CD4-positive, alpha-beta memory T cell (primary cell): ENCODE results near the gene MICU1. TPM values are rescaled to one million over a fixed set of nuclear protein-coding genes. Genes with fewer than 3 reads are reported as not detected.

Experiments used
- CTCF ChIA-PET: fragments of 350-600 bp; sonication (Branson Sonifier 250); formaldehyde crosslinking; loops from one replicate; lab custom pipeline; 2021; ENCODE audit warnings: inconsistent platforms; ENCODE audit not compliant: partially characterized antibody; lab: Charles Lee
- POLR2A ChIA-PET: fragments of 350-600 bp; sonication (Branson Sonifier 250); formaldehyde crosslinking; loops from one replicate; lab custom pipeline; 2021; ENCODE audit not compliant: partially characterized antibody; lab: Charles Lee
- DNase-seq, 5 donors: peaks; one replicate each; pipeline versions ENCODE4 v3.0.0 to v3.0.0-alpha.2; 2020 to 2022; ENCODE audit warnings: mixed read lengths in 1 of 5
- H3K27ac ChIP-seq: one replicate; pipeline ENCODE4 v1.7.0; 2013; ENCODE audit warnings: low read depth, low read length
- H3K27me3 ChIP-seq: 2 replicates; pipeline ENCODE4 v1.7.0; 2013; ENCODE audit warnings: mild to moderate bottlenecking, low read length, moderate library complexity; ENCODE audit not compliant: insufficient read depth
- H3K36me3 ChIP-seq: 2 replicates; pipeline ENCODE4 v1.7.0; 2013; ENCODE audit warnings: mild to moderate bottlenecking, low read length, moderate library complexity; ENCODE audit not compliant: insufficient read depth
- H3K4me1 ChIP-seq: 2 replicates; pipeline ENCODE4 v1.7.0; 2013; ENCODE audit warnings: mild to moderate bottlenecking, low read length, moderate library complexity; ENCODE audit not compliant: insufficient read depth
- H3K4me3 ChIP-seq, 2 donors: one replicate each; pipeline ENCODE4 v1.7.0; 2013; ENCODE audit warnings: low read length in 2 of 2, mild to moderate bottlenecking in 1 of 2
- H3K9me3 ChIP-seq, 2 donors: one replicate each; pipeline ENCODE4 v1.7.0; 2013; ENCODE audit warnings: low read length in 2 of 2, control low read depth in 1 of 2; ENCODE audit not compliant: control insufficient read depth in 1 of 2
- H3K27ac Mint-ChIP-seq, 7 donors: one replicate each; pipeline ENCODE4 v1.8.0; 2020 to 2021; ENCODE audit warnings: mixed read lengths in 7 of 7, mild to moderate bottlenecking in 6 of 7, inconsistent platforms in 3 of 7, moderate library complexity in 3 of 7
- H3K27me3 Mint-ChIP-seq, 2 donors: one replicate each; pipeline ENCODE4 v1.8.0; 2020 to 2021; ENCODE audit warnings: mixed read lengths in 2 of 2
- H3K36me3 Mint-ChIP-seq, 2 donors: one replicate each; pipeline ENCODE4 v1.8.0; 2020 to 2021; ENCODE audit warnings: mixed read lengths in 2 of 2, inconsistent platforms in 1 of 2, mild to moderate bottlenecking in 1 of 2
- H3K4me1 Mint-ChIP-seq, 4 donors: one replicate each; pipeline ENCODE4 v1.8.0; 2020 to 2021; ENCODE audit warnings: mixed read lengths in 4 of 4, mild to moderate bottlenecking in 1 of 4
- H3K4me3 Mint-ChIP-seq, 8 donors: one replicate each; pipeline ENCODE4 v1.8.0; 2020 to 2021; ENCODE audit warnings: mixed read lengths in 8 of 8, mild to moderate bottlenecking in 7 of 8, moderate library complexity in 6 of 8, inconsistent platforms in 3 of 8
- H3K9me3 Mint-ChIP-seq, 8 donors: one replicate each; pipeline ENCODE4 v1.8.0; 2020 to 2021; ENCODE audit warnings: mixed read lengths in 8 of 8, mild to moderate bottlenecking in 5 of 8, inconsistent platforms in 3 of 8, moderate library complexity in 1 of 8
- intact Hi-C: fragments of 100-400 bp; cut with micrococcal nuclease; formaldehyde crosslinking; loops from one replicate; pipeline ENCODE4 v1.15.1; 2023
- polyA plus RNA-seq, 2 donors: library from polyadenylated mRNA; unstranded; fragments of 300-500 nt; fragmentation: Illumina TruSeq; gene quantifications; one replicate each; pipeline ENCODE4 v1.2.3, GENCODE V29; 2021
- total RNA-seq, 2 experiments: library from RNA; stranded (reverse); gene quantifications; one replicate each; pipeline ENCODE4 v1.2.3, GENCODE V29; 2021

The MICU1 gene
- total and polyA plus RNA-seq, 4 experiments from 2014 or later: 24.9 to 30.4 (median 27.1) TPM

DNA sequence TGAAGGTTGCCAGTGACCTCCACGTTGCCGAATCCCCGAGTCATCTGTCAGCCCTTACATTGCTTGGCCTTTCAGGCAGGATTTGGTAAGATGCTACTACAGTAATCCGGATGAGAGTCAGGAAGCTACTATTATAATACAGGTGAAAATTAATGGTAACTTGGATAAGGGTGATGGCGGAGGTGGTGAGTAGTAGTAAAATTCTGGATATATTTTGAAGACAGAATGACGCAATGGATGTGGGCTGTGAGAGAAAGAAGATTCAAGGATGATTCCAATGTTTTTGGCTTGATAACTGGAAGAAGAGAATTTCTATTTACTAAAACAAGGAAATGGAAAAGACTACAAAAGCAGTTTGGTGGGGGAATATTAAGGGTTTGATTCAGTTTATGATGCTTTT is 269.8 kb downstream of the MICU1 start:
- H3K4me1 ChIP-seq: peaks cover 32% of the 10 kb centered on the region
- Mint-ChIP-seq H3K36me3 (peaks cover 12 to 22% of the 10 kb centered on the region in 2 donors), H3K27me3 (no peaks in the 10 kb centered on the region), H3K4me3 (peak overlapping the region in 6 of 8 donors; percentile 10 to 76 (median 56)), H3K4me1 (peaks cover 24 to 42% (median 35%) of the 10 kb centered on the region in 4 donors), H3K9me3 (no peaks in the 10 kb centered on the region), H3K27ac (peak overlapping the region in 3 of 7 donors; percentile 10 to 72 (median 69))
- no peaks in the 10 kb centered on the region for H3K27me3 ChIP-seq
- ChIA-PET CTCF (interaction anchor here (1.0 to 1.2 kb wide), 2 partner anchors 12 to 16 kb away, joined by 3 read pairs; no protein-coding TSS in a partner anchor), POLR2A (interaction anchor here (0.7 kb wide), 1 partner anchor 1037 kb away, joined by 4 read pairs; no protein-coding TSS in a partner anchor)
- H3K9me3 ChIP-seq: no peaks in the 10 kb centered on the region
- DNase-seq: no peak
- peaks cover 4% of the 10 kb centered on the region for H3K36me3 ChIP-seq
- intact Hi-C loops: loop anchor here (10.0 kb wide), 1 partner anchor 899 kb away; the partner anchor contains the start of gene MRPS16
- no peak overlapping the region for H3K27ac ChIP-seq
- no peak overlapping the region for H3K4me3 ChIP-seq

DNA sequence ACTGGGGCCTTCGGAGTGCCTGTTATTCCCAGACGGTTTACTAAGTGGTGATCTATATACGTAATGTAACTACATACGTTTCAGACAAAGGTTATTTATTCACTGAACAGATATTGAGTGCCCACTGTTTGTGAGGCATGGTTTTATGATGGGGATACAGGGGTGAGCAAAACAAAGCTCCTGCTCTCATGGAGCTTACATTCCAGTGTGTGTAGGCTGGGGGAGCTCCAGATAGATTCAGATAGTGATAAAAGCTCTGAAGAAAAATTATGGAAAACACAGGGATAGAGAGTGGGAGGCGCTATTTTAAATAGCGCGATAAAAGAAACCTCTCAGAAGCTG is 270.7 kb downstream of the MICU1 start:
- Histone ChIP-seq H3K36me3 (peaks cover 4% of the 10 kb centered on the region), H3K9me3 (no peaks in the 10 kb centered on the region), H3K27me3 (no peaks in the 10 kb centered on the region), H3K27ac (peak overlapping the region; percentile 80), H3K4me3 (peak overlapping the region; percentile 92 to 99), H3K4me1 (peaks cover 34% of the 10 kb centered on the region)
- ChIA-PET POLR2A (interaction anchor here (0.8 to 1.8 kb wide), 15 partner anchors 9 to 1140 kb away, joined by 3 to 10 read pairs (median 4); partner anchors contain the start of genes ANAPC16, ASCC1, MICU1 and NUDT13), CTCF (interaction anchor here (0.7 to 4.2 kb wide), 5 partner anchors 9 to 741 kb away, joined by 3 to 14 read pairs (median 3); partner anchors contain the start of gene P4HA1)
- DNase-seq: no peak
- Mint-ChIP-seq H3K4me1 (peaks cover 27 to 50% (median 40%) of the 10 kb centered on the region in 4 donors), H3K27me3 (no peaks in the 10 kb centered on the region), H3K27ac (peak overlapping the region; percentile 90 to 99 (median 97)), H3K4me3 (peak overlapping the region; percentile 94 to 99 (median 97)), H3K36me3 (peaks cover 19 to 30% of the 10 kb centered on the region in 2 donors), H3K9me3 (no peaks in the 10 kb centered on the region)
- intact Hi-C loops: loop anchor here (1.0 to 10.0 kb wide), 3 partner anchors 139 to 900 kb away; partner anchors contain the start of genes ANAPC16, ASCC1, ECD and FAM149B1

DNA sequence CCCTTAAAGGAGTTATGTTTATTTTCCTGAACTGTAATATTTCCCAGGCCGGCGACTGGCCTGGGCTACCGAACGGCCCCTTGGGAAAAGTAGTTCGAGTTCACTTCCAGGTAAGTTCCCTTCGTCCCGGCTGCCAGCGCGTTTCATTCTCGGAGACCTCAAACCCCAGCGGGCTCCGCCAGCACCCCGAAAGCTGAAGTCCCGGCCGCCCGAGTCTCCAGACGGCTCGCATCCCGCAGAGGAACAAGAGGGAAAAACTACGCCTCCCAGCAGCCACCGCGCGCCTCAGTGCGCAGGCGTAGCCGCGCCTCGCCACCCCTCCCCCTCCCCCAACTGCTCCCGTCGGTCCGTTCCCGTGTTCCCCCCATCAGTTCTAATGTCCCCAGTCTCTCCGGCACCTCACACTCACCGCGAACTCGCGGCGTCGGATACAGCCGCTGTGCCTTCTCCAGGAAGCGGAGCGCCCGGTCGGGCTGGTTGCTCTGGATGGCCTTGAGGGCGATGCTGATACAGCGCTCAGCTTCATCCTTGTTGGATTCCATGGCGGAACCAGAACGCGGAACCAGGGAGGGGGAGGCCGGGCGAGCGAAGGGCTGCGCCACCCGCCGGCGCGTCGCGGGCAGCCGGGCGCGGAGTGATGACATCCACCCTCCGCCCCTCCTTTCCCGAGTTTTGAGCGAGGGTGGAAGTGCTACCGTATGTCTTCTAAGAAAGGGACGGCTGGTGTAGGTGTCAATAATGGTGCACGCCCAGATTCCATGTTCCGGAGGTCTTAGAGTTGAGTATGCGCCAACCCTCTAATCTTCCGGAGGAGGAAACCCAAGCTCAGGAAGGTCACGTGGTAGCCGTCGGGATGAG is 271.3 kb downstream of the MICU1 start, which contains the start of gene DNAJB12:
TSS of gene DNAJB12 (minus strand) at position 564 of the 858 bp plus-strand sequence. CDS start at position 542, 22 bp downstream.
- Mint-ChIP-seq H3K36me3 (peaks cover 19 to 34% of the 10 kb centered on the region in 2 donors), H3K27ac (peak within 1 kb of the TSS; percentile 90 to 99 (median 98)), H3K4me3 (peak within 1 kb of the TSS; percentile 94 to 99 (median 97)), H3K27me3 (no peaks in the 10 kb centered on the region), H3K9me3 (peaks cover 0 to 2% (median 0%) of the 10 kb centered on the region in 8 donors), H3K4me1 (peaks cover 30 to 54% (median 42%) of the 10 kb centered on the region in 4 donors)
- POLR2A ChIA-PET: interaction anchor here (0.6 to 1.8 kb wide), 19 partner anchors 10 to 1141 kb away, joined by 3 to 10 read pairs (median 4); partner anchors contain the start of genes ANAPC16, ASCC1, MICU1 and NUDT13
- intact Hi-C loops: loop anchor here (1.0 to 10.0 kb wide), 4 partner anchors 16 to 900 kb away; partner anchors contain the start of genes ANAPC16, ASCC1, ECD and FAM149B1
- Histone ChIP-seq H3K4me1 (peaks cover 34% of the 10 kb centered on the region), H3K9me3 (no peaks in the 10 kb centered on the region), H3K27me3 (no peaks in the 10 kb centered on the region), H3K36me3 (peaks cover 4% of the 10 kb centered on the region), H3K27ac (peak within 1 kb of the TSS; percentile 80), H3K4me3 (peak within 1 kb of the TSS; percentile 92 to 99)
- peak; percentile 92 to 97 (median 94) for DNase-seq
- CTCF ChIA-PET: interaction anchor here (0.7 to 4.2 kb wide), 7 partner anchors 10 to 742 kb away, joined by 3 to 14 read pairs (median 4); partner anchors contain the start of gene P4HA1

DNA sequence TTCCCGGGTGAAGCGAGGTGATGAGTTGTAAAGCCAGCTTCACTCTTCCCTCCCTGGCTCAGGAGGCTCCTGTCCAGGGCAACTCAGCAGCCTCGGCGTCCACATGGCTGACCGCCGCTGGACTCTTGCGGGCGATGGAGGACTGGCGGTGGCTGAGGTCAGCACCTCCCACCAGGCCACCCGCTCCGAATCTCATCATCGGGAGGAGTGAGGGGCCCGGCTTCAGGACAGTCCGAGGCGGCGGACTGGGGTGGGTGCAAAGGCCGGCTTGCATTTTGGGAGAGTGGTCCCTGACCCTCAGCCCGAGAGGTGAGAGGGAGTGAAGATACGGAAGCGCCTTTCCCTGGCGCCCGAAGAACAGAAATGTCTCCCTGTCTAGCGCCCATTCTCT is 271.9 kb downstream of the MICU1 start:
- Mint-ChIP-seq H3K9me3 (peaks cover 0 to 2% (median 0%) of the 10 kb centered on the region in 8 donors), H3K27me3 (no peaks in the 10 kb centered on the region), H3K4me1 (peaks cover 34 to 60% (median 46%) of the 10 kb centered on the region in 4 donors), H3K36me3 (peaks cover 19 to 40% of the 10 kb centered on the region in 2 donors), H3K27ac (peak overlapping the region; percentile 90 to 99 (median 98)), H3K4me3 (peak overlapping the region; percentile 94 to 99 (median 97))
- Histone ChIP-seq H3K4me3 (peak overlapping the region; percentile 92 to 99), H3K27ac (peak overlapping the region; percentile 80), H3K27me3 (no peaks in the 10 kb centered on the region), H3K9me3 (no peaks in the 10 kb centered on the region), H3K4me1 (peaks cover 34% of the 10 kb centered on the region), H3K36me3 (peaks cover 9% of the 10 kb centered on the region)
- POLR2A ChIA-PET: interaction anchor here (1.0 to 1.8 kb wide), 7 partner anchors 94 to 1141 kb away, joined by 3 to 9 read pairs (median 4); partner anchors contain the start of genes ANAPC16, ASCC1, MICU1 and PPP3CB
- CTCF ChIA-PET: interaction anchor here (1.4 to 4.2 kb wide), 4 partner anchors 10 to 16 kb away, joined by 4 to 14 read pairs (median 8); no protein-coding TSS in a partner anchor
- intact Hi-C loops: loop anchor here (1.0 to 10.0 kb wide), 3 partner anchors 16 to 901 kb away; partner anchors contain the start of genes ECD, FAM149B1 and MRPS16
- peak in 1 of 5 donors; percentile 13 for DNase-seq

DNA sequence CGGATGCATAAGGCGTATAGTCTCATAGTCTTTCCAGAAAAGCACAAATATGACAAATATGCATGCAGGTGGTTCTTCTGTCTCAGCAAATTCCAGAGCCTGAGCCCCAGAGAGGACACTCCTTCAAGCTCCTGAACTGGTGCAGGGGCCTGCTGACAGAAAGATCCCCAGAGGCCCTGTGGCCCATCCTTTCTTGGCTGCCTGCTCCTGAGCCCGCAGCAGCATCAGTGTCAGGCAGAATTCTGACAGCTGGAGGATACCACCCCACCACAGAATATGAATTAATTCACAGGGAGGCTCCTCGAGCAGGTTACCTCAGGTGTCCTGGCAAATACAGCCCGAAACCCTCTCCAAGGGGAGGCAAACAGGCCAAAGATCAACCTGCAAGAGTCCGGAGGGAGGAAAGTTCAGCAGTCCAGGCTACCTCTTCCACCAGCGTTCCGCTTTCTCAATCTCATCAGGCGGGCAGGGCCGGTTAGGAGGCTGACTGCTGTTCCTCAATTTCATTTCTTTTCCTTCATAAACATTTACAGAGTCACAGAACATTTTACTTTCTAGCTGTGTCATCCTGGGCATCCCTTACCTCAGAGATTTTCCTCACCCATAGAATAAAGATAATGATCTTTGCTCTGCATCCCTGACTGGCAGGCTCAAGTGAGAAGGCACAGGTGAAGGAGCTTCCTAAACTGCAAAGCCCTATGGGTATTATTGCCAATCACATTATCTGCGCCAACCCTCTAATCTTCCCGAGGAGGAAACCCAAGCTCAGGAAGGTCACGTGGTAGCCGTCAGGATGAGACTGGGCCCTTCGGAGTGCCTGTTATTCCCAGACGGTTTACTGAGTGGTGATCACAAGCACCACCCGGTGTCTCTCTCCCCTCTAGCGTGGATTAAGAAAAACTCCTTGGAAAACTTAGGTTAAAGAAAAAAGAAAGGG is 272.6 kb downstream of the MICU1 start:
- POLR2A ChIA-PET: interaction anchor here (1.0 to 1.7 kb wide), 7 partner anchors 18 to 481 kb away, joined by 3 to 5 read pairs (median 3); partner anchors contain the start of genes ANAPC16, ASCC1 and MICU1
- Mint-ChIP-seq H3K36me3 (peaks cover 19 to 46% of the 10 kb centered on the region in 2 donors), H3K4me1 (peaks cover 34 to 67% (median 48%) of the 10 kb centered on the region in 4 donors), H3K9me3 (peaks cover 0 to 2% (median 0%) of the 10 kb centered on the region in 8 donors), H3K27me3 (no peaks in the 10 kb centered on the region), H3K4me3 (peak overlapping the region; percentile 94 to 99 (median 97)), H3K27ac (peak overlapping the region; percentile 78 to 99 (median 98))
- CTCF ChIA-PET: interaction anchor here (0.8 to 4.2 kb wide), 5 partner anchors 11 to 743 kb away, joined by 3 to 14 read pairs (median 7); partner anchors contain the start of gene P4HA1
- peak overlapping the region; percentile 80 for H3K27ac ChIP-seq
- no peaks in the 10 kb centered on the region for H3K27me3 ChIP-seq
- no peaks in the 10 kb centered on the region for H3K9me3 ChIP-seq
- H3K36me3 ChIP-seq: peaks cover 15% of the 10 kb centered on the region
- H3K4me1 ChIP-seq: peaks cover 34% of the 10 kb centered on the region
- intact Hi-C loops: loop anchor here (10.0 kb wide), 1 partner anchor 902 kb away; the partner anchor contains the start of gene MRPS16
- no peak for DNase-seq
- H3K4me3 ChIP-seq: peak overlapping the region; percentile 92 to 99
